ENCODE data around the gene LMO4. TPM values are rescaled to one million over a fixed set of nuclear protein-coding genes. Genes with fewer than 3 reads are reported as not detected.

LMO4 gene
- total RNA-seq, 1 donor from 2014 or later: 52.3 TPM

GRCh38 chr1:87327376-87328271 is 1.1 kb upstream of the LMO4 start:
- DNase-seq (ENCODE audit: low read depth): no peak

- DNase-seq (ENCODE audit: low read depth): no peak
Observed at GRCh38 chr1:87329051-87329525, 408 bp downstream of the LMO4 start.

- DNase-seq (ENCODE audit: low read depth): peak; percentile 42
Observed at GRCh38 chr1:87329526-87330056, 911 bp downstream of the LMO4 start.

GRCh38 chr1:87330057-87330884 is 1.6 kb downstream of the LMO4 start:
- DNase-seq (ENCODE audit: low read depth): no peak

GRCh38 chr1:87330885-87331364 is 2.2 kb downstream of the LMO4 start:
- peak; percentile 70 for DNase-seq (ENCODE audit: low read depth)

- DNase-seq (ENCODE audit: low read depth): no peak
Observed at GRCh38 chr1:87331365-87332241, 2.9 kb downstream of the LMO4 start.

- no peak for DNase-seq (ENCODE audit: low read depth)
Observed at GRCh38 chr1:87333692-87334347, 5.1 kb downstream of the LMO4 start.

GRCh38 chr1:87334351-87335174 is 5.9 kb downstream of the LMO4 start:
- no peak for DNase-seq (ENCODE audit: low read depth)

- DNase-seq (ENCODE audit: low read depth): no peak
Observed at GRCh38 chr1:87335175-87335884, 6.7 kb downstream of the LMO4 start.

- DNase-seq (ENCODE audit: low read depth): no peak
Observed at GRCh38 chr1:87336623-87337067, 8.0 kb downstream of the LMO4 start.

GRCh38 chr1:87337606-87338005 is 8.9 kb downstream of the LMO4 start:
- DNase-seq (ENCODE audit: low read depth): no peak

GRCh38 chr1:87338566-87338965 is 9.9 kb downstream of the LMO4 start:
- no peak for DNase-seq (ENCODE audit: low read depth)

- DNase-seq (ENCODE audit: low read depth): no peak
Observed at GRCh38 chr1:87344231-87344630, 15.6 kb downstream of the LMO4 start.

GRCh38 chr1:87346130-87346814 is 17.6 kb downstream of the LMO4 start:
- DNase-seq (ENCODE audit: low read depth): no peak

GRCh38 chr1:87348341-87349019 is 19.8 kb downstream of the LMO4 start:
- DNase-seq (ENCODE audit: low read depth): no peak

GRCh38 chr1:87349036-87349435 is 20.4 kb downstream of the LMO4 start:
- DNase-seq (ENCODE audit: low read depth): no peak

- no peak for DNase-seq (ENCODE audit: low read depth)
Observed at GRCh38 chr1:87355894-87356293, 27.2 kb downstream of the LMO4 start.

GRCh38 chr1:87356591-87356990 is 27.9 kb downstream of the LMO4 start:
- no peak for DNase-seq (ENCODE audit: low read depth)
